GM21576 (cell line): ENCODE measurements around the gene APBB2.

Experiments
- ATAC-seq: cut with Tn5 transposase; IDR thresholded peaks from one replicate; pipeline ENCODE4 v1.9.1; 2021; ENCODE audit warnings: mild to moderate bottlenecking, moderate library complexity; ENCODE audit not compliant: unreplicated experiment

Gene APBB2

GRCh38 chr4:41142376-41143310 is 71.7 kb downstream of the APBB2 start:
- ATAC-seq: no peak

GRCh38 chr4:41141900-41142299 is 72.4 kb downstream of the APBB2 start:
- ATAC-seq: no peak

GRCh38 chr4:41140410-41140809 is 73.9 kb downstream of the APBB2 start:
- ATAC-seq: no peak

GRCh38 chr4:41137879-41138278 is 76.5 kb downstream of the APBB2 start:
- no peak for ATAC-seq

GRCh38 chr4:41136456-41136855 is 77.9 kb downstream of the APBB2 start:
- no peak for ATAC-seq

- ATAC-seq: no peak
These were observed 78.5 kb downstream of the APBB2 start for GRCh38 chr4:41135801-41136200.

- no peak for ATAC-seq
These were observed 79.8 kb downstream of the APBB2 start for GRCh38 chr4:41134581-41134980.

- ATAC-seq: no peak
These were observed 80.8 kb downstream of the APBB2 start for GRCh38 chr4:41133454-41134018.

GRCh38 chr4:41132055-41132683 is 82.2 kb downstream of the APBB2 start:
- ATAC-seq: no peak

GRCh38 chr4:41129936-41130440 is 84.4 kb downstream of the APBB2 start:
- ATAC-seq: no peak

GRCh38 chr4:41129128-41129754 is 85.1 kb downstream of the APBB2 start:
- ATAC-seq: no peak

GRCh38 chr4:41125558-41126311 is 88.6 kb downstream of the APBB2 start:
- no peak for ATAC-seq

GRCh38 chr4:41124916-41125548 is 89.3 kb downstream of the APBB2 start:
- no peak for ATAC-seq

- no peak for ATAC-seq
These were observed 91.6 kb downstream of the APBB2 start for GRCh38 chr4:41122775-41123174.

GRCh38 chr4:41122309-41122708 is 92.0 kb downstream of the APBB2 start:
- ATAC-seq: no peak

- no peak for ATAC-seq
These were observed 92.4 kb downstream of the APBB2 start for GRCh38 chr4:41121906-41122305.

GRCh38 chr4:41120297-41121217 is 93.8 kb downstream of the APBB2 start:
- no peak for ATAC-seq

GRCh38 chr4:41119867-41120295 is 94.5 kb downstream of the APBB2 start:
- no peak for ATAC-seq

GRCh38 chr4:41111791-41112190 is 102.6 kb downstream of the APBB2 start:
- ATAC-seq: no peak
